OCI-LY7 (cell line): Measurements from ENCODE around the gene LDLRAD4. TPM values are rescaled to one million over a fixed set of nuclear protein-coding genes. Genes with fewer than 3 reads are reported as not detected.

ENCODE experiments used
- BruUV-seq: library from RNA; stranded (reverse); fragments of 400-500 nt; replicated peaks from 2 replicates; lab custom pipeline; 2021; lab: Mats Ljungman, UMichigan
- CTCF ChIA-PET: fragments of 300-600 bp; sonication (Branson Sonifier 250); formaldehyde crosslinking; loops from one replicate; lab custom pipeline; 2022; ENCODE audit warnings: antibody characterized with exemption; ENCODE audit not compliant: unreplicated experiment; lab: Charles Lee
- POLR2A ChIA-PET: fragments of 300-600 bp; sonication (Branson Sonifier 250); formaldehyde crosslinking; loops from one replicate; lab custom pipeline; 2022; ENCODE audit warnings: antibody characterized with exemption; lab: Charles Lee
- DNase-seq: peaks from one replicate; pipeline ENCODE4 v3.0.0-alpha.2; 2015; ENCODE audit warnings: low spot score
- H2AFZ ChIP-seq: fragments of 200-600 bp; sonication (generic), shearing (Covaris generic); 2 replicates; pipeline ENCODE4 v1.6.1; 2014; ENCODE audit warnings: mild to moderate bottlenecking, antibody characterized with exemption, low read length, moderate library complexity
- H3K27ac ChIP-seq: fragments of 200-600 bp; sonication (generic); 2 replicates; pipeline ENCODE4 v1.5.1; 2014; ENCODE audit warnings: mixed run types, low read depth, mild to moderate bottlenecking, moderate library complexity, low read length, inconsistent platforms; ENCODE audit not compliant: poor library complexity, severe bottlenecking
- H3K36me3 ChIP-seq: fragments of 200-600 bp; sonication (generic); 2 replicates; pipeline ENCODE4 v1.6.1; 2014; ENCODE audit warnings: mild to moderate bottlenecking, antibody characterized with exemption, low read length, moderate library complexity, mixed read lengths; ENCODE audit not compliant: insufficient read depth
- H3K4me1 ChIP-seq: fragments of 200-600 bp; sonication (generic); 2 replicates; pipeline ENCODE4 v1.5.1; 2014; ENCODE audit warnings: mild to moderate bottlenecking, low read length; ENCODE audit not compliant: insufficient read depth, poor library complexity, severe bottlenecking
- H3K4me2 ChIP-seq: fragments of 200-600 bp; sonication (generic); 2 replicates; pipeline ENCODE4 v1.6.1; 2014; ENCODE audit warnings: mild to moderate bottlenecking, low read length
- H3K4me3 ChIP-seq: fragments of 200-600 bp; sonication (generic); 2 replicates; pipeline ENCODE4 v1.5.1; 2014; ENCODE audit warnings: mild to moderate bottlenecking, low read depth, low read length; ENCODE audit not compliant: poor library complexity, severe bottlenecking
- H3K79me2 ChIP-seq: fragments of 200-600 bp; sonication (generic); 2 replicates; pipeline ENCODE4 v1.6.1; 2016; ENCODE audit warnings: low read depth, mild to moderate bottlenecking, low read length, moderate library complexity, mixed read lengths; ENCODE audit not compliant: insufficient read depth
- H3K9me2 ChIP-seq: fragments of 200-600 bp; sonication (generic); 2 replicates; pipeline ENCODE4 v1.6.1; 2016; ENCODE audit warnings: mild to moderate bottlenecking, low read length, mixed read lengths; ENCODE audit not compliant: insufficient read depth
- H3K9me3 ChIP-seq: fragments of 200-600 bp; sonication (generic); 2 replicates; pipeline ENCODE4 v1.6.1; 2014; ENCODE audit warnings: mild to moderate bottlenecking, mixed run types, low read length, mixed read lengths
- H4K20me1 ChIP-seq: fragments of 200-600 bp; sonication (generic); 2 replicates; pipeline ENCODE4 v1.6.1; 2014; ENCODE audit warnings: mild to moderate bottlenecking, antibody characterized with exemption, low read length, moderate library complexity, mixed read lengths; ENCODE audit not compliant: insufficient read depth
- CTCF ChIP-seq: fragments of 200-600 bp; sonication (generic); conservative IDR thresholded peaks from 2 replicates; pipeline ENCODE4 v1.5.1; 2014; ENCODE audit warnings: mild to moderate bottlenecking, antibody characterized with exemption, low read length, moderate library complexity, mixed read lengths
- EZH2phosphoT487 ChIP-seq: fragments of 200-600 bp; sonication (generic); IDR thresholded peaks from 2 replicates; pipeline ENCODE4 v1.6.1; 2018; ENCODE audit warnings: low read depth, borderline replicate concordance, mild to moderate bottlenecking, mixed run types, antibody characterized with exemption, low read length, moderate library complexity, mixed read lengths
- intact Hi-C: fragments of 100-400 bp; cut with micrococcal nuclease; formaldehyde crosslinking; loops from one replicate; pipeline ENCODE4 v1.10.0; 2022; ENCODE audit not compliant: unreplicated experiment
- total RNA-seq, 2 experiments: library from RNA; depleted of rRNA in 1 of 2; stranded (reverse); fragments of >200 nt in 1 of 2; shearing (Covaris generic) in 1 of 2; gene quantifications; 2 replicates each; pipeline ENCODE4 v1.2.3, GENCODE V29; 2014 to 2022

LDLRAD4 gene
- total RNA-seq, 2 experiments from 2014 or later = 26.2 to 43.8 TPM

DNA sequence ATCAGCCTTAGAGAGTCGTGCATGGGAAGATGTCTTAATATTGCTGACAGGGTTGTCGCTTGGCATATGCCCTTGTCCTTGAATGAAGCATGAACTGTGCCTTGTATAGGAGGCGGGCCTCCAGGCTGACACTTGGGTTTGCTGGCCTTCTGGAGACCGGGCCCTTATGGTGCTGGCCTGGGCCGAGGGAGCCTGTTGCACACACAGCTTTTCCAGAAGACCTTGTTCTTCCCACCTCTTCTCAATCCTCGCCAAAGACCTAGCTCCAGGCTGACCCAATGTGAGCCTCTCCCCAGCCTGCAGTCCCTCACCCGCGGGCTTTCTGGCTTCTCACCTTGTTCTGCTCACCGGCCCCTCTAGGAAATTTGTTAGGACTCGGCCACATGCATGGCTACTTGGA, 308.7 kb downstream of the LDLRAD4 start:
- H3K9me2 ChIP-seq = no peaks in the 10 kb centered on the region
- no peaks in the 10 kb centered on the region for H3K9me3 ChIP-seq
- DNase-seq = no peak
- no TSS peak for BruUV-seq
- H3K36me3 ChIP-seq = no peaks in the 10 kb centered on the region
- H2AFZ ChIP-seq = no peak overlapping the region
- POLR2A ChIA-PET = no interaction called here
- no peaks in the 10 kb centered on the region for H4K20me1 ChIP-seq
- TF ChIP-seq EZH2phosphoT487 = no peak
- TF ChIP-seq CTCF = no peak
- intact Hi-C loops = no loop called here
- no peak overlapping the region for H3K4me2 ChIP-seq
- no peaks in the 10 kb centered on the region for H3K79me2 ChIP-seq
- H3K4me3 ChIP-seq = no peak overlapping the region
- CTCF ChIA-PET = no interaction called here
- H3K27ac ChIP-seq = no peak overlapping the region
- no peaks in the 10 kb centered on the region for H3K4me1 ChIP-seq

GRCh38 chr18:13527730-13528129, 309.2 kb downstream of the LDLRAD4 start:
- Histone ChIP-seq H3K36me3 (no peaks in the 10 kb centered on the region), H3K27ac (no peak overlapping the region), H3K9me3 (no peaks in the 10 kb centered on the region), H3K9me2 (no peaks in the 10 kb centered on the region), H2AFZ (no peak overlapping the region), H3K4me2 (no peak overlapping the region), H3K4me3 (no peak overlapping the region), H3K79me2 (no peaks in the 10 kb centered on the region), H3K4me1 (no peaks in the 10 kb centered on the region), H4K20me1 (no peaks in the 10 kb centered on the region)
- no TSS peak for BruUV-seq
- CTCF ChIA-PET = no interaction called here
- no peak for DNase-seq
- intact Hi-C loops = no loop called here
- TF ChIP-seq EZH2phosphoT487 (no peak), CTCF (no peak)
- POLR2A ChIA-PET = no interaction called here

- no peaks in the 10 kb centered on the region for H3K9me2 ChIP-seq
- H3K4me3 ChIP-seq = no peak overlapping the region
- H3K4me1 ChIP-seq = no peaks in the 10 kb centered on the region
- H3K9me3 ChIP-seq = no peaks in the 10 kb centered on the region
- no peak for DNase-seq
- no TSS peak for BruUV-seq
- H4K20me1 ChIP-seq = no peaks in the 10 kb centered on the region
- ChIA-PET POLR2A (interaction anchor here (0.6 kb wide), 1 partner anchor 109 kb away, joined by 5 read pairs; no protein-coding TSS in a partner anchor), CTCF (no interaction called here)
- H2AFZ ChIP-seq = no peak overlapping the region
- no peaks in the 10 kb centered on the region for H3K36me3 ChIP-seq
- no peak overlapping the region for H3K27ac ChIP-seq
- intact Hi-C loops = no loop called here
- H3K4me2 ChIP-seq = no peak overlapping the region
- TF ChIP-seq EZH2phosphoT487 = no peak
- no peaks in the 10 kb centered on the region for H3K79me2 ChIP-seq
These were observed 310.3 kb downstream of the LDLRAD4 start for GRCh38 chr18:13528739-13529392.
